ENCODE measurements around the gene TBX4.
"Not testable (repeated sequence)": the region's sequence is repeated elsewhere in the genome, so short reads cannot be mapped to it uniquely, and the experiment has no call there.

Gene TBX4

GRCh38 chr17:61422116-61422799, 30.0 kb upstream of the TBX4 start:
- FAIRE-seq, result no peak
- DNase-seq (ENCODE audit: insufficient read length), result no peak
- TF ChIP-seq TAF1 (IDR thresholded peaks at IDR 0.05; ENCODE audit: borderline replicate concordance, low read depth, low read length), result no peak
- TF ChIP-seq POLR2A (IDR thresholded peaks at IDR 0.05; ENCODE audit: low read depth, low read length), result no peak
- TF ChIP-seq POLR2AphosphoS5 (IDR thresholded peaks at IDR 0.05; ENCODE audit: low read depth, low read length), result no peak

DNA sequence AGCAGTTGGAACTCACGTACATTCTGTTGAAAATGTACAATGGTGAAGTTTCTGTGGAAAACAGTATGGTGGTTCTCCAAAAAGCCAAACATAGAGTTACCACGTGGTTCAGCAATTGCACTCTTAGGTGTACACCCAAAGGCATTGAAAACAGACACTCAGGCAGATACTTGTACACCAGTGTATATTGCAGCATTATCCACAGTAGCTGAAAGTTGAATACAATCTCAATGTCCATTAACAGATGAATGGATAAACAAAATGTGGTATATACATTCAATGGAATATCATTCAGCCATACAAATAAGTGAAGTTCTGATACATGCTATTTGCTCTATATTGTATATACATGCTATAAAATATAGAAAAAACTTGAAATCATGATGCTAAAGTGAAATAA, 29.4 kb upstream of the TBX4 start:
- FAIRE-seq (no peak), DNase-seq (ENCODE audit: insufficient read length) (no peak)
- no peak for TF ChIP-seq TAF1 (IDR thresholded peaks at IDR 0.05; ENCODE audit: borderline replicate concordance, low read depth, low read length)
- no peak for TF ChIP-seq POLR2AphosphoS5 (IDR thresholded peaks at IDR 0.05; ENCODE audit: low read depth, low read length)
- TF ChIP-seq POLR2A (IDR thresholded peaks at IDR 0.05; ENCODE audit: low read depth, low read length), result no peak

- FAIRE-seq (no peak), DNase-seq (ENCODE audit: insufficient read length) (no peak)
- TF ChIP-seq POLR2A (IDR thresholded peaks at IDR 0.05; ENCODE audit: low read depth, low read length), result no peak
- TF ChIP-seq POLR2AphosphoS5 (IDR thresholded peaks at IDR 0.05; ENCODE audit: low read depth, low read length), result no peak
- TF ChIP-seq TAF1 (IDR thresholded peaks at IDR 0.05; ENCODE audit: borderline replicate concordance, low read depth, low read length), result no peak
These were observed 28.1 kb upstream of the TBX4 start for GRCh38 chr17:61423967-61424649.

DNA sequence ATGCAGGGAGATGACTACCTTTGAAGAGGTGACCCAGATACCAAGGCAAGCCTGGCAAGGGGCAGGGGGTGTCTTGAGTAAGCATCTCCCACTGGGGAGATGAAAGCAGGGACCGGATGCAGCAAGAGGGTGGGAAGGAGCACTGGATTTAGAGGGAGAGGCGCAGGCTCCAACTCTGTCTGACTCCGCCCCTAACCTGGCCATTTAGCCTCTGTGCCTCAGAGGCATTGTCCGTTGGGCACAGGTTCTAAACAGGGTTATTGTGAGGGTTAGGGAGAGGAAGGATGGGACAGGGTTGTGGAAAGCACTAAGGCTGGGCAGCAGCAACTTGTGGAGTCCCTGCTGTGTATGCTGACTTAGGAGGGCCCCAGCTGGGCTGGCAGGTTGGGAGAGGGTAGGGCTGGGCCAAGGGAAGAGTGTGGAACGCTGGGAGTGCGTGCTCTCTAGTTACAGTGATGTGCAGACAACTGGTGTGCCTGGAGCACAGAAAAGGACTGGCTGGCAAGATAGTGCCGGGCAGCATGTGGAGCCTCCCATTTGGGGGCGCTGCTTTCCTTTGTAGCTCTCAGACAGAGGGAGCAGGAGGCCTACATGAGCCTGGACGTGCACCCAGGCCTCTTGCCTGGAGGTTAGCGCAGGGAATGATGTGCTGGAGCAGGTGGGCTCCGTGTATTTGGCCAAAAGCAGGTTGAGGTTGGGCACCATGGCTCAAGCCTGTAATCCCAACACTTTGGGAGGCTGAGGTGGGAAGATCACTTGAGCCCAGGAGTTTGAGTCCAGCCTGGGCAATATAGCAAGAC, 26.3 kb upstream of the TBX4 start:
- FAIRE-seq, result no peak
- no peak for DNase-seq (ENCODE audit: insufficient read length)
- TF ChIP-seq TAF1 (IDR thresholded peaks at IDR 0.05; ENCODE audit: borderline replicate concordance, low read depth, low read length) (no peak), POLR2AphosphoS5 (IDR thresholded peaks at IDR 0.05; ENCODE audit: low read depth, low read length) (no peak), POLR2A (IDR thresholded peaks at IDR 0.05; ENCODE audit: low read depth, low read length) (no peak)

DNA sequence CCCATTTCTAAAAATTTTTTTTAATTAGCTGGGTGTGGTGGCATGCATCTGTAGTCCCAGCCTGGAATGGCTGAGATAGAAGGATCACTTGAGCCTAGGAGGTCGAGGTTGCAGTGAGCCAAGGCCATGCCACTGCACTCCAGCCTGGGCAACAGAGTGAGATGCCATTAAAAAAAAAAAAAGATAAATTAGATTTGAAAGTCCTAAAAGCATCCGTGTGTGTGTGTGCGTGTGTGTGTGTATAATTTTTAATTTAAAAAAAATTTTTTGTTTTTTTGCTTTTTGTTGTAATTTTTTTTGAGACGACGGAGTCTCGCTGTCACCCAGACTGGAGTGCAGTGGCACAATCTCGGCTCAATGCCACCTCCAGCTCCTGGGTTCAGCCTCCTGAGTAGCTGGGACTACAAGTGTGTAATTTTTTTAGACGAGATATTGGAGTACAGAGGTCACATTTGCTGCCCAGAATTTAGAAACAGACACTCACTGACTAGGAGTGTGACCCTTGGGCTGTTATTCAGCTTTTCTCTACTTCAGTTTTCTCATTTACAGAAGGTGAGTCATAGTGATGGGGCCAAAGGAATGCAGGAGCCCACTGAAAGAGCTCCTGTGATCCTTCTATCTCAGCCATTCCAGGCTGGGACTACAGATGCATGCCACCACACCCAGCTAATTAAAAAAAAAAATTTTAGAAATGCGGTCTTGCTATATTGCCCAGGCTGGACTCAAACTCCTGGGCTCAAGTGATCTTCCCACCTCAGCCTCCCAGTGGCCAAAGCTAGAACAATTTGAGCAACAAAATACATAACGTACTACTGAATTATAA, 25.5 kb upstream of the TBX4 start:
- TF ChIP-seq TAF1 (IDR thresholded peaks at IDR 0.05; ENCODE audit: borderline replicate concordance, low read depth, low read length), result no peak
- TF ChIP-seq POLR2A (IDR thresholded peaks at IDR 0.05; ENCODE audit: low read depth, low read length), result no peak
- no peak for TF ChIP-seq POLR2AphosphoS5 (IDR thresholded peaks at IDR 0.05; ENCODE audit: low read depth, low read length)
- no peak for DNase-seq (ENCODE audit: insufficient read length)
- FAIRE-seq, result no peak

DNA sequence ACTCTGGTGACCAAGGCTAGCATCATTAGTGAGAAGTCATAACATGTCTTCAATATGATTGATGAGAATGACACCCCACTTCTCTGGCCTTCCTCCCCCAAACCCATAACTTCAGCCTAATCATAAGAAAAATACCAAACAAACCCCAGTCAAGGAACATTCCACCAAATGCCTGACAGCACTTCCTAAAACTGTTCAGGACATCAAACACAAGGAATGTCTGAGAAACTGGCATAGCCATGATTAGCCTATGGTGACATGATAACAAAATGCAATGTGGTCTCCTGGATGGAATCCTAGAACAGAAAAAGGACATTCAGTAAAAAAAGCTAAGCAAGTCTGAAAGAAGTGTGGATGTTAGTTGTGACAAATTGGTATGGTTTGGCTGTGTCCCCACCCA, 24.7 kb upstream of the TBX4 start:
- TF ChIP-seq TAF1 (IDR thresholded peaks at IDR 0.05; ENCODE audit: borderline replicate concordance, low read depth, low read length) (no peak), POLR2A (IDR thresholded peaks at IDR 0.05; ENCODE audit: low read depth, low read length) (no peak), POLR2AphosphoS5 (IDR thresholded peaks at IDR 0.05; ENCODE audit: low read depth, low read length) (no peak)
- no peak for DNase-seq (ENCODE audit: insufficient read length)
- FAIRE-seq, result no peak

GRCh38 chr17:61429274-61429673, 22.9 kb upstream of the TBX4 start:
- FAIRE-seq, result no peak
- TF ChIP-seq POLR2AphosphoS5 (IDR thresholded peaks at IDR 0.05; ENCODE audit: low read depth, low read length), result no peak
- TF ChIP-seq TAF1 (IDR thresholded peaks at IDR 0.05; ENCODE audit: borderline replicate concordance, low read depth, low read length), result no peak
- TF ChIP-seq POLR2A (IDR thresholded peaks at IDR 0.05; ENCODE audit: low read depth, low read length), result no peak

GRCh38 chr17:61429831-61430230, 22.4 kb upstream of the TBX4 start:
- not testable (repeated sequence) for DNase-seq (ENCODE audit: insufficient read length); FAIRE-seq

More at GRCh38 chr17:61429274-61429673, 22.9 kb upstream of the TBX4 start:
- no peak for DNase-seq (ENCODE audit: insufficient read length)

DNA sequence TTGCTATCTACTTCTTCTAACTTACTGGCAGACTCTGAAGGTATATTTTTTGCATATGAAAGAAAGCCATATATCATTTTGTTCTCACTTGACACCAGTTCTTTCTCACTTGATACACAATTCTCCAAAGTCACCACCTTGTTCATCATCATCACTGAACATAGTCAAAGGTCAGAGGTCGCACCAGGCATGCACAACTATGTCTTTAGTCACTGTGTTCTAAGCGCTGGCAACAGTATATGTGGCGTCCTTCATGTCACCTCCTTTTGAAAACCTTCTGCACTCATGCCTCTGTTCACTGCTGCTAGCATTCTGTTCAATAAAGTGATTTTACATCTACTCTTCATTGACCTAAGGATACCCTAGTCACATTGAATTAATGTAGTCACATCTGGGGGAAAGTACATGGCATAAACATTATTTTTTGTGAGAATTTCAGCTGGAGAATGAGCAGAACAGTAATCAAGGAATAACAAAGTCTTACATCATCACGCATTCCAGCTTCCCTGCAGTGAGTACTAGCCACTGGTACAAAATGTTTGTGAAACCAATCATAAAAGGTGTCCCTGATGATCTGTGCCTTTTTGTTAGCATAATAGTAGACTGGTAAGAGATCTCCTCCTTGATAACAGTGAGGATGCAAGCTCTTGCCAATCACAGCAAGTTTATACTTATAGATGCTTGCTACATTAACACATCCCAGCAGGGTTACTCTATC, 20.5 kb upstream of the TBX4 start:
- no peak for FAIRE-seq
- no peak for TF ChIP-seq POLR2AphosphoS5 (IDR thresholded peaks at IDR 0.05; ENCODE audit: low read depth, low read length)
- TF ChIP-seq POLR2A (IDR thresholded peaks at IDR 0.05; ENCODE audit: low read depth, low read length), result no peak
- TF ChIP-seq TAF1 (IDR thresholded peaks at IDR 0.05; ENCODE audit: borderline replicate concordance, low read depth, low read length), result no peak

DNA sequence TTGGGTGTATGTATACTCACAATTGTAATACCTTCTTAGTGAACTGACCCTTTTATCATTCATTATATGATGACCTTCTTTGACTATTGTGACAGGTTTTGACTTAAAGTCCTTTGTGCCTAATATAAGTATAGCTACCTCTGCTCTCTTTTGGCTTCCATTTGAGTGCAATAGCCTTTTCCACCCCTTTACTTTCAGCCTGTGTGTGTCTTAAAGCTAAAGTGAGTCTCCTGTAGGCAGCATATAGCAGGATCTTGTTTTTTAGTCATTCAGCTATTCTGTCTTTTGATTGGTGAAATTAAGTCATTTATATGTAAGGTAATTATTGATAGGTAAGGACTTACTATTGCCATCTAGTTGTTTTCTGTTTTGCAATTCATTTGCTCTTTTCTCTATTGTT, 15.9 kb upstream of the TBX4 start:
- no peak for DNase-seq (ENCODE audit: insufficient read length)
- FAIRE-seq, result no peak
- TF ChIP-seq TAF1 (IDR thresholded peaks at IDR 0.05; ENCODE audit: borderline replicate concordance, low read depth, low read length) (no peak), POLR2A (IDR thresholded peaks at IDR 0.05; ENCODE audit: low read depth, low read length) (no peak)

More for the DNA sequence above, 20.5 kb upstream of the TBX4 start:
- DNase-seq (ENCODE audit: insufficient read length), result no peak
